Neutrophil (primary cell): Measurements from ENCODE around the gene NR3C2.

Experiments
- H3K27ac ChIP-seq: fragments of 200-600 bp; sonication (generic); 2 replicates; pipeline ENCODE4 v1.5.1; 2016; ENCODE audit warnings: mild to moderate bottlenecking, moderate library complexity
- H3K27me3 ChIP-seq: fragments of 200-600 bp; sonication (generic); 2 replicates; pipeline ENCODE4 v1.6.0; 2016; ENCODE audit warnings: mild to moderate bottlenecking
- H3K36me3 ChIP-seq: fragments of 200-600 bp; sonication (generic); 2 replicates; pipeline ENCODE4 v1.5.1; 2017
- H3K4me1 ChIP-seq, 2 experiments: fragments of 200-600 bp in 1 of 2; sonication (generic) in 1 of 2; 1 replicate in 1 of 2; 2 replicates in 1 of 2; pipeline versions ENCODE4 v1.5.1 to v1.6.1; 2013 to 2016; ENCODE audit warnings: low read depth in 1 of 2, low read length in 1 of 2, mild to moderate bottlenecking in 1 of 2, moderate library complexity in 1 of 2; ENCODE audit not compliant: control insufficient read depth in 1 of 2, insufficient read depth in 1 of 2
- H3K4me3 ChIP-seq, 2 experiments: fragments of 200-600 bp in 1 of 2; sonication (generic) in 1 of 2; 1 replicate in 1 of 2; 2 replicates in 1 of 2; pipeline ENCODE4 v1.5.1; 2013 to 2016; ENCODE audit warnings: low read depth in 1 of 2, low read length in 1 of 2, mild to moderate bottlenecking in 1 of 2, moderate library complexity in 1 of 2
- H3K9me3 ChIP-seq: fragments of 200-600 bp; sonication (generic); 2 replicates; pipeline ENCODE4 v1.5.1; 2016
- TF ChIP-seq, protein P1 (sequence below): fragments of 200-600 bp; sonication (generic); IDR thresholded peaks from 2 replicates; pipeline ENCODE4 v1.5.1; 2016; ENCODE audit warnings: antibody characterized with exemption

The NR3C2 gene

DNA sequence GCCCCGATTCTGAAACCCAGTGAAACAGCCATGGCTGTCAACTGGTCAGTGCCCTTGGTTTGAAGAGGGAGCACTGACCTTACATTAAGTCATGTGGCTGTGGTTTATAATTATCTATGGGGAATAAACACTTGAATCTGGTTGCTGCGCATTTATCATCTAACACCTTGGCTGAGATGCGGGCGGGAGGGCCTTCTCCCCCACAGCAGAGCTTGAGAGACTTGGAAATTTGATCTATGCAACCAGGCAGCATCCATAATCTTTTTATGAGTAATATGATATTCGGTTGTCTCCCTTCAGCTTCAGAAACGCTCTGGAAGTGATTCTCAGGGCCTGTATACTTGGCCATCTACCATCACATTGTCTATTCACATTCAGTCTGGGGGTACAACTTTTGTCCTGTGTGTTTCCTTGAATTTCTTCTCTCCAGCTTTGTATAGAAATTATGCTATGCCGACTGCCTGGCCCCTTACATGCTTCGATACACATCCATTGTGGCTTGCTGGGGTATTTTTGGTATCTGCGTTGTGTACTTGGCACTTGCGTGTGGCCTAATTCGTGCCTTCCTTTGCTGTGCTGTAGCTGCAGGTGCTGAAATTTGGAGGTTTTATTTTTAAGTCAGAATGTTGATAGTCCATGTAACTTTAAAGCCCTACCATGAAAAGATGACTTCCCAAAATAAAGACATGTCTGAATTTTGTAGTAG is 388.8 kb downstream of the NR3C2 start:
- Histone ChIP-seq H3K4me3 (no peak overlapping the region), H3K9me3 (no peaks in the 10 kb centered on the region), H3K27me3 (no peaks in the 10 kb centered on the region), H3K4me1 (peaks cover 7 to 31% of the 10 kb centered on the region in 2 experiments), H3K36me3 (no peaks in the 10 kb centered on the region), H3K27ac (no peak overlapping the region)
- TF ChIP-seq, protein P1, sequence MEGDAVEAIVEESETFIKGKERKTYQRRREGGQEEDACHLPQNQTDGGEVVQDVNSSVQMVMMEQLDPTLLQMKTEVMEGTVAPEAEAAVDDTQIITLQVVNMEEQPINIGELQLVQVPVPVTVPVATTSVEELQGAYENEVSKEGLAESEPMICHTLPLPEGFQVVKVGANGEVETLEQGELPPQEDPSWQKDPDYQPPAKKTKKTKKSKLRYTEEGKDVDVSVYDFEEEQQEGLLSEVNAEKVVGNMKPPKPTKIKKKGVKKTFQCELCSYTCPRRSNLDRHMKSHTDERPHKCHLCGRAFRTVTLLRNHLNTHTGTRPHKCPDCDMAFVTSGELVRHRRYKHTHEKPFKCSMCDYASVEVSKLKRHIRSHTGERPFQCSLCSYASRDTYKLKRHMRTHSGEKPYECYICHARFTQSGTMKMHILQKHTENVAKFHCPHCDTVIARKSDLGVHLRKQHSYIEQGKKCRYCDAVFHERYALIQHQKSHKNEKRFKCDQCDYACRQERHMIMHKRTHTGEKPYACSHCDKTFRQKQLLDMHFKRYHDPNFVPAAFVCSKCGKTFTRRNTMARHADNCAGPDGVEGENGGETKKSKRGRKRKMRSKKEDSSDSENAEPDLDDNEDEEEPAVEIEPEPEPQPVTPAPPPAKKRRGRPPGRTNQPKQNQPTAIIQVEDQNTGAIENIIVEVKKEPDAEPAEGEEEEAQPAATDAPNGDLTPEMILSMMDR, result no peak

DNA sequence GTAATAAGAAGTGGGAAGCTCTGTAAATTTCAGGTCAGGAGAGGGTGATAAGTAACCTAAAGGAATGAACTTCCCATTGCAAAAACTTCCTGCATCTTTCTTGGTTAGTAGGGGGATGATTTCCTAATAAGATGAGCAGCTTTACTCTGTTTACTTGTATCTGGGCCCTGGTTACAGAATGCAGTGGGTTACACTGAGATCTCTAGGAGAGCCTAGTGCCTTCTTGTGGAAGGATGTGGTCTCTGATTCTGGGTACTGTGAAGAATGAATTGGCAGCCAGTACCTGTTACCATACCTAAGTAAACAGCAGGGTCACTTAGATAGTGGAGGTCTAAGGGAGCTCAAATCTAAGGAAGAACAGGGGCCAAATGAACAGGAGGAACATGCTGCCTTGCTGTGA is 389.8 kb downstream of the NR3C2 start:
- TF ChIP-seq, protein P1, result no peak
- Histone ChIP-seq H3K9me3 (no peaks in the 10 kb centered on the region), H3K27me3 (no peaks in the 10 kb centered on the region), H3K36me3 (no peaks in the 10 kb centered on the region), H3K27ac (no peak overlapping the region), H3K4me1 (peaks cover 7 to 31% of the 10 kb centered on the region in 2 experiments), H3K4me3 (no peak overlapping the region)

DNA sequence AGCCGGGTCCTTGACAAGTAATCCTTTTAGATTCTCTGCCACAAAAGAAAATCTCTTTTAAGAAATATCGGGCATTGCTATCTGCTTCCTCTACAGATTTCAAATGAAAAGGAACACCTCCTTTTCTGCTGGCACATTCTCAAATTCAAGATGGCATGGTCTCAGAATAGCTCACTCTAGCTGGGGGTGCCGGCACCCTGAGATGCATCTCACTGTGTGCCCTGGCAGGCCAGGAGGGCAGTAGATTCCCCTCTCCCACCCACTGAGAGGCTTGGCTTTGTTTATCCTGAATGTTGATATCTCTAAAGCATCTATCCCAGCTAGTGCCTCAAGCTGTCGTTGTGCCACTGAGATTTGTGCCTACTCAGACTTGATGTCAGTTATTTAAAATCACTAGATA is 390.8 kb downstream of the NR3C2 start:
- H3K27ac ChIP-seq, result no peak overlapping the region
- peaks cover 7 to 27% of the 10 kb centered on the region in 2 experiments for H3K4me1 ChIP-seq
- TF ChIP-seq, protein P1, result no peak
- no peaks in the 10 kb centered on the region for H3K36me3 ChIP-seq
- no peaks in the 10 kb centered on the region for H3K27me3 ChIP-seq
- no peaks in the 10 kb centered on the region for H3K9me3 ChIP-seq
- no peak overlapping the region for H3K4me3 ChIP-seq

DNA sequence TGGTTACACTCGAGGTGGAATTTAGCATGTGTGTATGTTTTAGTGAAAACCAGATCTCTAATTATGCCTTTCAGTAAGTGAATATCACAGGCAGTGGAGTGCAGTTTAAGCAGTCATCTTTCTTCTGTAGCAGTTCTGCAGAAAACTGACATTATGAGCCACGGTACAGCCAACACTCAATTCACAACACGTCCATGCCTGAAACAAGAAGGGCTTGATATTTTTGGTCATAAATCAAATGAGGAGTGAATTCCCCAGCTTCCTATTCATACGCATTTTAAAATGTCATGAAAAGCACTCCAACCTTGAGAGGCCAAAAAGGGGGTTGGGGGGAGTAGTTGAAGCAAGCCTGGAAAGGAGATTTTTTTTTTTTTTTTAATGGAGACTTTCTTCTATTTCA is 393.6 kb downstream of the NR3C2 start:
- TF ChIP-seq, protein P1, result no peak
- no peak overlapping the region for H3K27ac ChIP-seq
- no peaks in the 10 kb centered on the region for H3K9me3 ChIP-seq
- H3K4me3 ChIP-seq, result no peak overlapping the region
- peaks cover 7 to 20% of the 10 kb centered on the region in 2 experiments for H3K4me1 ChIP-seq
- no peaks in the 10 kb centered on the region for H3K27me3 ChIP-seq
- no peaks in the 10 kb centered on the region for H3K36me3 ChIP-seq

DNA sequence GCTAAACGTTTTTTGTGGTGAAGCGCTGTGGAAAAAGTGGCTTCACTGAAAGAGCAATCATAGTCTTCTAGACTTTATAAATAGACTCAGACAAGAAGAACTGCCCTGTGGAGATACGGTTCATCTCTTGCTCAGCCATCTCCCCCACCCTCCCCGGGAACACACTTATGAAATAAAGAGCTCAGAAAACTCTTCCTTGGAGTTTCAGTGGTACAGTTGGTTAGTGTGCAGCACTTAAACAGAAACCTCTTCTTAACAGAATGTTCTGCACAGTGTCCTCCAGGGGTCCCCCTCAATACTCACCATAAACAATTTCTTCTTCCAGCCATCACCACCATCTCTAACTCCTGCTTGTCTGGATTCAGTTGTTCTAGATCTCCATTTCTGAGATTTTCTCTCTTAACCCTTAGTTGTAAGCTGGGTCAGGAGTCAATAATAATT is 397.3 kb downstream of the NR3C2 start:
- no peaks in the 10 kb centered on the region for H3K9me3 ChIP-seq
- H3K4me1 ChIP-seq, result no peaks in the 10 kb centered on the region
- no peak overlapping the region for H3K4me3 ChIP-seq
- no peak overlapping the region for H3K27ac ChIP-seq
- TF ChIP-seq, protein P1, result no peak
- H3K36me3 ChIP-seq, result no peaks in the 10 kb centered on the region
- no peaks in the 10 kb centered on the region for H3K27me3 ChIP-seq
